H1 (cell line): ENCODE results near the gene TBX6. TPM values are rescaled to one million over a fixed set of nuclear protein-coding genes. Genes with fewer than 3 reads are reported as not detected.

Experiments used
- CTCF ChIA-PET: fragments of 300-600 bp; sonication (Branson Sonifier 250); formaldehyde crosslinking; loops from one replicate; lab custom pipeline; 2021; ENCODE audit not compliant: partially characterized antibody; lab: Charles Lee
- POLR2A ChIA-PET: fragments of 300-600 bp; sonication (Branson Sonifier 250); formaldehyde crosslinking; loops from one replicate; lab custom pipeline; 2021; ENCODE audit warnings: inconsistent platforms; ENCODE audit not compliant: partially characterized antibody; lab: Charles Lee
- DNase-seq, 2 experiments: peaks; one replicate each; pipeline versions ENCODE4 v3.0.0 to v3.0.0-alpha.2; 2010 to 2022; ENCODE audit warnings: low spot score in 2 of 2, low read depth in 1 of 2, mixed read lengths in 1 of 2
- FAIRE-seq: peaks from 2 replicates; lab custom pipeline; 2011; peaks lifted over from hg19 to GRCh38; lab: Jason Lieb, UNC
- H2AFZ ChIP-seq: 2 replicates; pipeline ENCODE4 v1.8.1; 2012; ENCODE audit warnings: low read length, inconsistent platforms
- H2AK5ac ChIP-seq: 2 replicates; pipeline ENCODE4 v1.6.1; 2013; ENCODE audit warnings: low read depth, low read length
- H2BK120ac ChIP-seq: replicated peaks from 2 replicates; pipeline ENCODE3; 2013; ENCODE audit warnings: low read depth, low read length, inconsistent platforms
- H2BK12ac ChIP-seq: 2 replicates; pipeline ENCODE4 v1.6.1; 2013; ENCODE audit warnings: low read depth, low read length
- H2BK15ac ChIP-seq: 2 replicates; pipeline ENCODE4 v1.6.1; 2013; ENCODE audit warnings: low read length
- H2BK20ac ChIP-seq: 2 replicates; pipeline ENCODE4 v1.6.1; 2013; ENCODE audit warnings: low read length
- H2BK5ac ChIP-seq: 2 replicates; pipeline ENCODE4 v1.6.1; 2013; ENCODE audit warnings: low read depth, low read length
- H3K14ac ChIP-seq: 2 replicates; pipeline ENCODE4 v1.6.1; 2013; ENCODE audit warnings: inconsistent platforms; ENCODE audit not compliant: insufficient read length
- H3K18ac ChIP-seq: 2 replicates; pipeline ENCODE4 v1.6.1; 2013; ENCODE audit warnings: low read length; ENCODE audit errors: extremely low read depth
- H3K23ac ChIP-seq: 2 replicates; pipeline ENCODE4 v1.6.1; 2013; ENCODE audit warnings: inconsistent platforms; ENCODE audit not compliant: insufficient read length
- H3K23me2 ChIP-seq: 2 replicates; pipeline ENCODE4 v1.6.1; 2013; ENCODE audit warnings: low read depth, low read length
- H3K27ac ChIP-seq: 2 replicates; pipeline ENCODE4 v1.6.1; 2011; ENCODE audit warnings: low read depth, low read length, inconsistent platforms
- H3K27me3 ChIP-seq, 4 experiments: replicated peaks in 1 of 4; 1 replicate in 1 of 4; 2 replicates in 3 of 4; pipeline versions ENCODE4 v1.6.1 to v1.8.1; 2011 to 2013; ENCODE audit warnings: low read length in 3 of 4, mild to moderate bottlenecking in 3 of 4, inconsistent platforms in 2 of 4, mixed read lengths in 2 of 4, moderate library complexity in 1 of 4; ENCODE audit not compliant: control insufficient read depth in 3 of 4, insufficient read depth in 3 of 4; ENCODE audit errors: extremely low read depth in 1 of 4
- H3K36me3 ChIP-seq, 4 experiments: 2 replicates each; pipeline versions ENCODE4 v1.6.1 to v1.8.1; 2011 to 2013; ENCODE audit warnings: mild to moderate bottlenecking in 4 of 4, low read length in 3 of 4, moderate library complexity in 2 of 4, control low read depth in 1 of 4, inconsistent platforms in 1 of 4; ENCODE audit not compliant: insufficient read depth in 4 of 4, control insufficient read depth in 2 of 4
- H3K4ac ChIP-seq: replicated peaks from 2 replicates; pipeline ENCODE3; 2013; ENCODE audit warnings: low read length, low read depth, mixed read lengths, inconsistent platforms; ENCODE audit not compliant: insufficient read length
- H3K4me1 ChIP-seq, 4 experiments: replicated peaks in 1 of 4; 1 replicate in 1 of 4; 2 replicates in 3 of 4; pipeline versions ENCODE4 v1.6.1 to v1.8.1; 2011 to 2013; ENCODE audit warnings: low read length in 3 of 4, inconsistent platforms in 2 of 4, mixed read lengths in 1 of 4; ENCODE audit not compliant: insufficient read depth in 4 of 4, control insufficient read depth in 3 of 4
- H3K4me2 ChIP-seq, 2 experiments: 2 replicates each; pipeline versions ENCODE4 v1.6.1 to v1.8.1; 2011 to 2013; ENCODE audit warnings: low read depth in 2 of 2, low read length in 2 of 2, control low read depth in 1 of 2, inconsistent platforms in 1 of 2, mild to moderate bottlenecking in 1 of 2; ENCODE audit not compliant: insufficient read depth in 1 of 2
- H3K4me3 ChIP-seq, 4 experiments: fragments of 200-600, 300-600 bp in 1 of 4; sonication (generic), shearing (Covaris generic), sonication (Bioruptor Twin) in 1 of 4; 2 replicates each; pipeline versions ENCODE4 v1.5.1 to v1.8.1; 2011 to 2016; ENCODE audit warnings: low read length in 4 of 4, low read depth in 3 of 4, control low read depth in 2 of 4, inconsistent platforms in 2 of 4, mild to moderate bottlenecking in 2 of 4, mixed read lengths in 1 of 4, moderate library complexity in 1 of 4; ENCODE audit not compliant: insufficient read depth in 2 of 4; ENCODE audit errors: extremely low read depth in 1 of 4
- H3K56ac ChIP-seq: replicated peaks from 2 replicates; pipeline ENCODE3; 2013; ENCODE audit warnings: low read depth, mild to moderate bottlenecking, mixed read lengths, low read length, inconsistent platforms; ENCODE audit not compliant: insufficient read length
- H3K79me1 ChIP-seq: 2 replicates; pipeline ENCODE4 v1.6.1; 2013; ENCODE audit warnings: low read depth, low read length, control low read depth
- H3K79me2 ChIP-seq, 2 experiments: 2 replicates each; pipeline versions ENCODE4 v1.6.1 to v1.8.1; 2012 to 2013; ENCODE audit warnings: low read length in 2 of 2, mild to moderate bottlenecking in 2 of 2, inconsistent platforms in 1 of 2; ENCODE audit not compliant: insufficient read depth in 2 of 2, control insufficient read depth in 1 of 2
- H3K9ac ChIP-seq, 4 experiments: replicated peaks in 1 of 4; 1 replicate in 1 of 4; 2 replicates in 3 of 4; pipeline versions ENCODE4 v1.6.1 to v1.8.1; 2011 to 2013; ENCODE audit warnings: low read depth in 3 of 4, low read length in 3 of 4, control low read depth in 2 of 4, mild to moderate bottlenecking in 2 of 4, moderate library complexity in 2 of 4, inconsistent platforms in 1 of 4; ENCODE audit errors: extremely low read depth in 1 of 4
- H3K9me3 ChIP-seq, 2 experiments: 2 replicates each; pipeline versions ENCODE4 v1.6.1 to v1.8.1; 2012 to 2013; ENCODE audit warnings: mild to moderate bottlenecking in 2 of 2, moderate library complexity in 2 of 2, control low read depth in 1 of 2, inconsistent platforms in 1 of 2, low read depth in 1 of 2, low read length in 1 of 2, mixed read lengths in 1 of 2; ENCODE audit not compliant: insufficient read depth in 2 of 2
- H4K20me1 ChIP-seq, 2 experiments: replicated peaks in 1 of 2; 2 replicates each; pipeline versions ENCODE3 to v1.8.1; 2011 to 2013; ENCODE audit warnings: inconsistent platforms in 2 of 2, low read length in 2 of 2, mild to moderate bottlenecking in 1 of 2; ENCODE audit not compliant: insufficient read depth in 2 of 2, control insufficient read depth in 1 of 2
- H4K5ac ChIP-seq: 2 replicates; pipeline ENCODE4 v1.6.1; 2013; ENCODE audit warnings: low read length, low read depth, mixed read lengths, inconsistent platforms; ENCODE audit not compliant: insufficient read length
- H4K8ac ChIP-seq: 2 replicates; pipeline ENCODE4 v1.8.0; 2013; ENCODE audit warnings: mild to moderate bottlenecking, moderate library complexity, low read length, inconsistent platforms; ENCODE audit not compliant: insufficient read depth; ENCODE audit errors: extremely low read depth
- H4K91ac ChIP-seq: replicated peaks from 2 replicates; pipeline ENCODE3; 2013; ENCODE audit warnings: low read length, mixed read lengths, inconsistent platforms; ENCODE audit not compliant: insufficient read length
- BCL11A ChIP-seq, 2 experiments: IDR thresholded peaks; one replicate each; pipeline ENCODE4 v1.6.1; 2011; ENCODE audit warnings: low read depth in 2 of 2, low read length in 2 of 2, mild to moderate bottlenecking in 2 of 2
- BRCA1 ChIP-seq: IDR thresholded peaks from 2 replicates; pipeline ENCODE4 v1.6.1; 2012; ENCODE audit warnings: low read depth, low read length, improper control_type of control experiment
- CHD2 ChIP-seq: IDR thresholded peaks from 2 replicates; pipeline ENCODE4 v1.6.1; 2012; ENCODE audit warnings: low read length, improper control_type of control experiment
- CREB1 ChIP-seq: IDR thresholded peaks from 2 replicates; pipeline ENCODE4 v1.6.1; 2012; ENCODE audit warnings: inconsistent platforms
- FOSL1 ChIP-seq: IDR thresholded peaks from 2 replicates; pipeline ENCODE4 v1.6.1; 2011; ENCODE audit warnings: mild to moderate bottlenecking, low read depth, low read length, moderate library complexity; ENCODE audit not compliant: insufficient read depth
- KDM1A ChIP-seq: fragments of 200-600, 300-600 bp; sonication (generic); IDR thresholded peaks from 2 replicates; pipeline ENCODE4 v1.7.1; 2016; ENCODE audit warnings: mild to moderate bottlenecking, low read length, borderline replicate concordance
- KDM4A ChIP-seq: IDR thresholded peaks from one replicate; pipeline ENCODE4 v1.7.1; 2012; ENCODE audit warnings: low read depth, mild to moderate bottlenecking, moderate library complexity, low read length, inconsistent platforms; ENCODE audit not compliant: severe bottlenecking
- MAX ChIP-seq: IDR thresholded peaks from 2 replicates; pipeline ENCODE4 v1.6.1; 2012; ENCODE audit warnings: inconsistent platforms
- POLR2A ChIP-seq, 2 experiments: IDR thresholded peaks; 1 replicate in 1 of 2; 2 replicates in 1 of 2; pipeline ENCODE4 v1.6.1; 2011; ENCODE audit warnings: low read depth in 2 of 2, low read length in 2 of 2, mild to moderate bottlenecking in 2 of 2; ENCODE audit errors: control extremely low read depth in 1 of 2
- SP1 ChIP-seq: IDR thresholded peaks from 2 replicates; pipeline ENCODE4 v1.6.1; 2011; ENCODE audit warnings: low read depth, low read length
- SP2 ChIP-seq: IDR thresholded peaks from 2 replicates; pipeline ENCODE4 v1.6.1; 2012; ENCODE audit warnings: mild to moderate bottlenecking, low read length, inconsistent platforms
- SP4 ChIP-seq: IDR thresholded peaks from 2 replicates; pipeline ENCODE4 v1.6.1; 2012; ENCODE audit warnings: low read length, inconsistent platforms
- TAF7 ChIP-seq: optimal IDR thresholded peaks from 2 replicates; pipeline ENCODE3; 2011; ENCODE audit warnings: low read depth, mild to moderate bottlenecking, inconsistent platforms, low read length, moderate library complexity, borderline replicate concordance
- YY1 ChIP-seq: IDR thresholded peaks from 2 replicates; pipeline ENCODE4 v1.6.1; 2011; ENCODE audit warnings: low read depth, mild to moderate bottlenecking, low read length
- WGBS, 2 experiments: shearing (Covaris generic) in 1 of 2; methylation state at CpG; one replicate each; pipeline versions ENCODE4 v1.1.6 to v1.1.7; 2013 to 2015; ENCODE audit warnings: low lambda C conversion rate in 2 of 2, mixed read lengths in 2 of 2, inconsistent platforms in 1 of 2, low coverage in 1 of 2, missing lambda C conversion rate in 1 of 2; ENCODE audit not compliant: insufficient replicate concordance in 2 of 2, insufficient coverage in 1 of 2, insufficient read length in 1 of 2; ENCODE audit errors: extremely low coverage in 1 of 2, missing lambda C conversion rate in 1 of 2; 5-methylcytosine and 5-hydroxymethylcytosine counted together
- polyA plus RNA-seq, 7 experiments: library from polyadenylated mRNA; depleted of rRNA in 3 of 7; stranded (reverse) in 5 of 7; unstranded in 2 of 7; fragments of >200 nt in 5 of 7; fragments of 200-250 nt in 2 of 7; gene quantifications; 1 replicate in 5 of 7; 2 replicates in 1 of 7; 4 replicates in 1 of 7; pipeline versions ENCODE4 v1.2.1 to v1.2.3, GENCODE V29; 2011 to 2013; ENCODE audit warnings: missing spikeins in 2 of 7, mixed read lengths in 2 of 7
- total RNA-seq: library from RNA; stranded (reverse); fragmentation: NEBNext Ultra II Directional; extraction: Animal tissue kit (Norgen Biotek cat#: 25700); gene quantifications from 2 replicates; pipeline ENCODE4 v1.2.1, GENCODE V29; 2021

TBX6 gene
- total and polyA plus RNA-seq, 2 of the 8 experiments (the other 6 are each of a cell fraction or from before 2014, with no cell fraction given) = 2.2 to 2.8 TPM

GRCh38 chr16:30088832-30089624 lies 2.7 kb downstream of the TBX6 start:
- H3K4me2 ChIP-seq = no peak overlapping the region
- H3K14ac ChIP-seq = no peak overlapping the region
- H3K79me2 ChIP-seq = no peaks in the 10 kb centered on the region
- H3K23me2 ChIP-seq = peaks cover 12% of the 10 kb centered on the region; the same call in 1 of the 2 replicates
- peaks cover 0 to 4% of the 10 kb centered on the region in 2 experiments for H4K20me1 ChIP-seq
- H2BK12ac ChIP-seq = no peak overlapping the region
- DNase-seq = no peak
- 0 out of 2 replicates have a peak overlapping the region, but pooled peaks have one; percentile 16 for H2BK5ac ChIP-seq
- CTCF ChIA-PET = interaction anchor here (3.7 to 7.7 kb wide), 2 partner anchors 8 to 23 kb away, joined by 46 to 90 read pairs; partner anchors contain the start of gene GDPD3
- no peaks in the 10 kb centered on the region for H3K9me3 ChIP-seq
- H3K27ac ChIP-seq = no peak overlapping the region
- no peak overlapping the region for H2AFZ ChIP-seq
- FAIRE-seq = no peak
- H2BK15ac ChIP-seq = no peak overlapping the region
- H3K27me3 ChIP-seq = peaks cover 0 to 3% (median 0%) of the 10 kb centered on the region in 4 experiments; a peak in 1 of 7 replicates
- no peak overlapping the region for H4K5ac ChIP-seq
- POLR2A ChIA-PET = interaction anchor here (9.3 to 14.0 kb wide), 2 partner anchors 16 to 19 kb away, joined by 169 to 353 read pairs; partner anchors contain the start of genes ALDOA, GDPD3 and PPP4C
- H3K79me1 ChIP-seq = no peaks in the 10 kb centered on the region
- no peak overlapping the region for H2BK20ac ChIP-seq
- H3K9ac ChIP-seq = no peak overlapping the region
- H3K4me3 ChIP-seq = no peak overlapping the region
- no peak overlapping the region for H3K23ac ChIP-seq
- H3K4me1 ChIP-seq = peaks cover 0 to 4% (median 3%) of the 10 kb centered on the region in 4 experiments; a peak in 4 of 7 replicates
- no peak overlapping the region for H3K18ac ChIP-seq
- no peak overlapping the region for H2AK5ac ChIP-seq
- 91% methylated on average over 19 of the region's 22 CpGs; no CpG with 5 or more reads in 1 of the 2 experiments for WGBS, 2 experiments
- H3K56ac ChIP-seq = no peak overlapping the region
- no peak overlapping the region for H4K8ac ChIP-seq
- H4K91ac ChIP-seq = no peak overlapping the region
- H2BK120ac ChIP-seq = no peak overlapping the region
- H3K36me3 ChIP-seq = peaks cover 3 to 19% (median 11%) of the 10 kb centered on the region in 4 experiments; a peak in 7 of 8 replicates
- no peak overlapping the region for H3K4ac ChIP-seq
- no peak for TF ChIP-seq SP2
- TF ChIP-seq CHD2 = no peak
- TF ChIP-seq KDM4A = no peak
- TF ChIP-seq POLR2A (IDR thresholded peaks at IDR 0.05; ENCODE audit: control extremely low read depth in 1 of 2, low read depth in 2 of 2, low read length in 2 of 2) = no peak
- no peak for TF ChIP-seq TAF7
- no peak for TF ChIP-seq SP1
- TF ChIP-seq BRCA1 = no peak
- no peak for TF ChIP-seq MAX
- TF ChIP-seq FOSL1 = no peak
- TF ChIP-seq SP4 = no peak
- no peak for TF ChIP-seq YY1
- TF ChIP-seq CREB1 = no peak
- TF ChIP-seq KDM1A = no peak
- TF ChIP-seq BCL11A (IDR thresholded peaks at IDR 0.05; ENCODE audit: low read depth in 2 of 2, low read length in 2 of 2) = no peak
